ENCODE measurements around the gene CFAP99. TPM values are rescaled to one million over a fixed set of nuclear protein-coding genes. Genes with fewer than 3 reads are reported as not detected.

The CFAP99 gene
- total RNA-seq, 2 donors from 2014 or later = 0.32 to 0.49 TPM

- no peaks in the 10 kb centered on the region for H3K36me3 ChIP-seq
- H3K27me3 ChIP-seq = no peaks in the 10 kb centered on the region
- intact Hi-C loops (cut with DNase I) = no loop called here
- no peak for TF ChIP-seq CTCF (IDR thresholded peaks at IDR 0.05)
- H3K9ac ChIP-seq (ENCODE audit: low read depth in 2 of 2, low read length in 2 of 2) = no peak overlapping the region
- H3K9me3 ChIP-seq = no peaks in the 10 kb centered on the region
- H3K27ac ChIP-seq = no peak overlapping the region
- H3K4me3 ChIP-seq = no peak overlapping the region
- no peak for DNase-seq
- no peaks in the 10 kb centered on the region for H3K4me1 ChIP-seq
These were observed 15.7 kb downstream of the CFAP99 start for GRCh38 chr4:2434420-2434819.

GRCh38 chr4:2436301-2436700 is 17.5 kb downstream of the CFAP99 start:
- no peaks in the 10 kb centered on the region for H3K4me1 ChIP-seq
- no peak for DNase-seq
- H3K9me3 ChIP-seq = no peaks in the 10 kb centered on the region
- H3K36me3 ChIP-seq = no peaks in the 10 kb centered on the region
- no peak overlapping the region for H3K27ac ChIP-seq
- H3K4me3 ChIP-seq = no peak overlapping the region
- TF ChIP-seq CTCF (IDR thresholded peaks at IDR 0.05) = no peak
- no peak overlapping the region for H3K9ac ChIP-seq (ENCODE audit: low read depth in 2 of 2, low read length in 2 of 2)
- intact Hi-C loops (cut with DNase I) = no loop called here
- H3K27me3 ChIP-seq = no peaks in the 10 kb centered on the region

- no peak overlapping the region for H3K27ac ChIP-seq
- no peak for DNase-seq
- no peaks in the 10 kb centered on the region for H3K36me3 ChIP-seq
- TF ChIP-seq CTCF (IDR thresholded peaks at IDR 0.05) = no peak
- H3K27me3 ChIP-seq = no peaks in the 10 kb centered on the region
- no peaks in the 10 kb centered on the region for H3K4me1 ChIP-seq
- H3K9ac ChIP-seq (ENCODE audit: low read depth in 2 of 2, low read length in 2 of 2) = no peak overlapping the region
- intact Hi-C loops (cut with DNase I) = no loop called here
- H3K9me3 ChIP-seq = no peaks in the 10 kb centered on the region
- no peak overlapping the region for H3K4me3 ChIP-seq
These were observed 18.2 kb downstream of the CFAP99 start for GRCh38 chr4:2436761-2437474.

GRCh38 chr4:2437475-2438215 is 18.9 kb downstream of the CFAP99 start:
- Histone ChIP-seq H3K36me3 (no peaks in the 10 kb centered on the region), H3K9ac (ENCODE audit: low read depth in 2 of 2, low read length in 2 of 2) (no peak overlapping the region), H3K27me3 (no peaks in the 10 kb centered on the region), H3K4me1 (no peaks in the 10 kb centered on the region), H3K27ac (no peak overlapping the region), H3K9me3 (no peaks in the 10 kb centered on the region), H3K4me3 (no peak overlapping the region)
- DNase-seq = no peak
- no peak for TF ChIP-seq CTCF (IDR thresholded peaks at IDR 0.05)
- intact Hi-C loops (cut with DNase I) = no loop called here

- no peak for TF ChIP-seq CTCF (IDR thresholded peaks at IDR 0.05)
- no peaks in the 10 kb centered on the region for H3K27me3 ChIP-seq
- no peaks in the 10 kb centered on the region for H3K4me1 ChIP-seq
- no peak overlapping the region for H3K27ac ChIP-seq
- H3K9ac ChIP-seq (ENCODE audit: low read depth in 2 of 2, low read length in 2 of 2) = no peak overlapping the region
- H3K4me3 ChIP-seq = no peak overlapping the region
- intact Hi-C loops (cut with DNase I) = no loop called here
- no peaks in the 10 kb centered on the region for H3K9me3 ChIP-seq
- no peak for DNase-seq
- H3K36me3 ChIP-seq = no peaks in the 10 kb centered on the region
These were observed 20.3 kb downstream of the CFAP99 start for GRCh38 chr4:2438822-2439718.

Data from colonic mucosa (tissue), 4 donors.